Keratinocyte (primary cell): ENCODE measurements around the gene NOP9. TPM values are rescaled to one million over a fixed set of nuclear protein-coding genes. Genes with fewer than 3 reads are reported as not detected.

Experiments
- DNase-seq: peaks from one replicate; pipeline ENCODE4 v3.0.0-alpha.2; 2011; ENCODE audit warnings: low read depth, missing footprints, low spot score
- FAIRE-seq: peaks from 2 replicates; lab custom pipeline; 2011; peaks lifted over from hg19 to GRCh38; lab: Jason Lieb, UNC
- H2AFZ ChIP-seq: 2 replicates; pipeline ENCODE4 v1.6.0; 2012; ENCODE audit warnings: low read length, control low read depth, inconsistent platforms; ENCODE audit not compliant: control insufficient read depth
- H3K27ac ChIP-seq: 2 replicates; pipeline ENCODE4 v1.5.1; 2011; ENCODE audit warnings: low read length; ENCODE audit not compliant: control insufficient read depth, insufficient read depth
- H3K27me3 ChIP-seq: 3 replicates; pipeline ENCODE4 v1.6.0; 2011; ENCODE audit warnings: low read length; ENCODE audit not compliant: control insufficient read depth, insufficient read depth; ENCODE audit errors: extremely low read depth
- H3K36me3 ChIP-seq, 2 experiments: 2 replicates in 1 of 2; 3 replicates in 1 of 2; pipeline ENCODE4 v1.5.1; 2011; ENCODE audit warnings: low read length in 2 of 2, mild to moderate bottlenecking in 1 of 2; ENCODE audit not compliant: control insufficient read depth in 2 of 2, insufficient read depth in 2 of 2; ENCODE audit errors: extremely low read depth in 1 of 2
- H3K4me1 ChIP-seq: 3 replicates; pipeline ENCODE4 v1.5.1; 2011; ENCODE audit warnings: low read length; ENCODE audit not compliant: control insufficient read depth, insufficient read depth; ENCODE audit errors: extremely low read depth
- H3K4me2 ChIP-seq: 3 replicates; pipeline ENCODE4 v1.6.0; 2011; ENCODE audit warnings: low read depth, low read length; ENCODE audit not compliant: control insufficient read depth, insufficient read depth; ENCODE audit errors: extremely low read depth
- H3K4me3 ChIP-seq, 3 experiments: fragments of 200-600 bp in 1 of 3; sonication (generic) in 1 of 3; 2 replicates in 2 of 3; 3 replicates in 1 of 3; pipeline ENCODE4 v1.5.1; 2011 to 2016; ENCODE audit warnings: low read length in 3 of 3, mild to moderate bottlenecking in 3 of 3, control low read depth in 2 of 3, inconsistent platforms in 1 of 3, low read depth in 1 of 3, mixed read lengths in 1 of 3, mixed run types in 1 of 3, moderate library complexity in 1 of 3; ENCODE audit not compliant: control insufficient read depth in 2 of 3, insufficient read depth in 2 of 3; ENCODE audit errors: extremely low read depth in 1 of 3
- H3K79me2 ChIP-seq: 2 replicates; pipeline ENCODE4 v1.6.0; 2012; ENCODE audit warnings: low read length; ENCODE audit not compliant: control insufficient read depth, insufficient read depth
- H3K9ac ChIP-seq: 3 replicates; pipeline ENCODE4 v1.6.0; 2011; ENCODE audit warnings: low read length; ENCODE audit not compliant: control insufficient read depth, insufficient read depth; ENCODE audit errors: extremely low read depth
- H3K9me1 ChIP-seq: 3 replicates; pipeline ENCODE4 v1.6.0; 2011; ENCODE audit warnings: low read length; ENCODE audit not compliant: control insufficient read depth, insufficient read depth; ENCODE audit errors: extremely low read depth
- H3K9me3 ChIP-seq: 2 replicates; pipeline ENCODE4 v1.5.1; 2012; ENCODE audit warnings: low read depth, low read length; ENCODE audit not compliant: control insufficient read depth
- H4K20me1 ChIP-seq: 3 replicates; pipeline ENCODE4 v1.6.0; 2011; ENCODE audit warnings: low read length; ENCODE audit not compliant: control insufficient read depth, insufficient read depth; ENCODE audit errors: extremely low read depth
- EZH2 ChIP-seq: IDR thresholded peaks from one replicate; pipeline ENCODE4 v1.6.1; 2012; ENCODE audit warnings: inconsistent platforms, mild to moderate bottlenecking, low read length, moderate library complexity
- dilution Hi-C: fragments of 300-500 bp; cut with MboI; formaldehyde crosslinking; loops from one replicate; pipeline ENCODE4 v1.7.0; 2020; ENCODE audit warnings: low sequenced_read_pairs; ENCODE audit not compliant: extremely low pct_ligation_motif_present
- polyA plus RNA-seq, 5 experiments: library from polyadenylated mRNA; depleted of rRNA in 3 of 5; stranded (reverse) in 3 of 5; stranded (forward) in 1 of 5; unstranded in 1 of 5; fragments of >200 nt; gene quantifications; 1 replicate in 1 of 5; 2 replicates in 3 of 5; 3 replicates in 1 of 5; pipeline versions ENCODE4 v1.2.1 to v1.2.3, GENCODE V29; 2011 to 2012; ENCODE audit warnings: missing spikeins in 2 of 5, low read depth in 1 of 5, low replicate concordance in 1 of 5
- TF ChIP-seq, protein P1 (sequence below), 3 experiments: IDR thresholded peaks in 1 of 3; conservative IDR thresholded peaks in 1 of 3; optimal IDR thresholded peaks in 1 of 3; 2 replicates in 2 of 3; 3 replicates in 1 of 3; pipeline versions ENCODE3 to v1.5.1; 2011; ENCODE audit warnings: low read length in 3 of 3, mild to moderate bottlenecking in 3 of 3, moderate library complexity in 2 of 3, control low read depth in 1 of 3, inconsistent platforms in 1 of 3; ENCODE audit not compliant: insufficient read depth in 2 of 3; ENCODE audit errors: extremely low read depth in 1 of 3

The NOP9 gene
- polyA plus RNA-seq, 1 donor (not counting 4 experiments of a cell fraction or from before 2014, with no cell fraction given): 19.9 TPM

DNA sequence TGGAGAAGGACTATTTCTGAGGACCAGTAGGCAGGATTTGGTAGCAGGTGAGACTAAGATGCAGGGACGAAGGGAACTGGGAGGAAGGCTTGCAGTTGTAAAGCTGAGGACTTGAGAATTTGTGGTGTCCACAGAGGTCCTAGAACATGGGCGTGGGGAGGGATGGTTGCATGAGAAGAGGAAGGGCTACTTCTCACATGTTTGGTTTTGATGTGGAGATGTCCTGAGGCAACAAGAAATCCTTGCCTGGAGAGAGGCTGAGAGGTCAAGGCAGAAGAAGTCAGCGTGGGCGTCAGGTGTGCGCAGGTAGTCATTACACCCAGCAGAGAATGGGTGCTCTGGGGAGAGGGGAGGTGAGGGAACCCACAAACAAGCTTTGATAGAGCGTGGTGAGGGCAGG lies 22.6 kb upstream of the NOP9 start:
- no peak overlapping the region for H3K4me2 ChIP-seq
- no peak overlapping the region for H2AFZ ChIP-seq
- H3K9ac ChIP-seq: no peak overlapping the region
- H3K9me3 ChIP-seq: no peaks in the 10 kb centered on the region
- DNase-seq (no peak), FAIRE-seq (no peak)
- no peak overlapping the region for H3K27ac ChIP-seq
- dilution Hi-C loops: no loop called here
- H3K27me3 ChIP-seq: no peaks in the 10 kb centered on the region
- H3K36me3 ChIP-seq: no peaks in the 10 kb centered on the region
- TF ChIP-seq, protein P1, sequence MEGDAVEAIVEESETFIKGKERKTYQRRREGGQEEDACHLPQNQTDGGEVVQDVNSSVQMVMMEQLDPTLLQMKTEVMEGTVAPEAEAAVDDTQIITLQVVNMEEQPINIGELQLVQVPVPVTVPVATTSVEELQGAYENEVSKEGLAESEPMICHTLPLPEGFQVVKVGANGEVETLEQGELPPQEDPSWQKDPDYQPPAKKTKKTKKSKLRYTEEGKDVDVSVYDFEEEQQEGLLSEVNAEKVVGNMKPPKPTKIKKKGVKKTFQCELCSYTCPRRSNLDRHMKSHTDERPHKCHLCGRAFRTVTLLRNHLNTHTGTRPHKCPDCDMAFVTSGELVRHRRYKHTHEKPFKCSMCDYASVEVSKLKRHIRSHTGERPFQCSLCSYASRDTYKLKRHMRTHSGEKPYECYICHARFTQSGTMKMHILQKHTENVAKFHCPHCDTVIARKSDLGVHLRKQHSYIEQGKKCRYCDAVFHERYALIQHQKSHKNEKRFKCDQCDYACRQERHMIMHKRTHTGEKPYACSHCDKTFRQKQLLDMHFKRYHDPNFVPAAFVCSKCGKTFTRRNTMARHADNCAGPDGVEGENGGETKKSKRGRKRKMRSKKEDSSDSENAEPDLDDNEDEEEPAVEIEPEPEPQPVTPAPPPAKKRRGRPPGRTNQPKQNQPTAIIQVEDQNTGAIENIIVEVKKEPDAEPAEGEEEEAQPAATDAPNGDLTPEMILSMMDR (optimal IDR thresholded peaks at IDR 0.05 in 1 of 3, IDR thresholded peaks at IDR 0.05 in 1 of 3, conservative IDR thresholded peaks at IDR 0.05 in 1 of 3; ENCODE audit: extremely low read depth in 1 of 3, insufficient read depth in 2 of 3, low read length in 3 of 3): no peak
- no peak for TF ChIP-seq EZH2
- no peaks in the 10 kb centered on the region for H3K79me2 ChIP-seq
- H4K20me1 ChIP-seq: no peaks in the 10 kb centered on the region
- H3K9me1 ChIP-seq: no peaks in the 10 kb centered on the region
- H3K4me1 ChIP-seq: peaks cover 43% of the 10 kb centered on the region
- no peak overlapping the region for H3K4me3 ChIP-seq

DNA sequence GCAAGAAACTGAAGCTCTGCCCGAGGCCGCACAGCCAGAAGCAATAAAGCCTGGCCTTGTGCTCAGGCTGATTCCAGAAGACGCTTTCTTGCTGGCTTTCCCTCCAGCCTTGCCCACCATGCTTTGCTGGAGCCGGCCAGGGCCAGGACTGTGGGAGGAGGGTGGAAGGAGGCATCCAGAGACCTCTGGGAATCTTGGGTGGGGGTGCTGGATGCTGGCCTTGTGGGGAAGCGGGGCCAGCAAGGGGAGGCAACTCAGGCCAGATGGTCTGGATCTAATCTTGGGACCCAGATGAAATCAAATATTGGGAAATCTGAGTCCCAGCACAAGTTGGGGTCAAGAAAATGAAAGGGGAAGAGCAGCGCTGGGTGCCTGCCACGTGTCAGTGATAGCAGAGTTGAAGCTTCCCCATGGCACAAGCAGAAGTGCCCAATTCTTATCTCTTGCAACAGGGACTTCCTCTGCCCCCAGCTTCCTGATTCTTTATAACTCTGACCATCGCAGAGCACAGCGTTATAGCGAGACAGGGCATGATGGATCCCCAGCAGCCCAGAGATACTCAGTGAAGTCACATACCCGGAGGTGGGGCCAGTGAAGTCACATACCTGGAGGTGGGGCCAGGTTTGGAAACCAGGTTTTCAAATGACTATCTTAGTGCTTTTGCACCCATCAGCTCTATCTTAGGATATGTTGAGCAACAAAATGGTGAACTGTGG lies 21.9 kb upstream of the NOP9 start:
- DNase-seq (no peak), FAIRE-seq (no peak)
- Histone ChIP-seq H4K20me1 (no peaks in the 10 kb centered on the region), H3K27ac (no peak overlapping the region), H3K4me3 (no peak overlapping the region), H3K4me1 (peaks cover 36% of the 10 kb centered on the region), H2AFZ (no peak overlapping the region), H3K36me3 (no peaks in the 10 kb centered on the region), H3K9me1 (no peaks in the 10 kb centered on the region), H3K79me2 (no peaks in the 10 kb centered on the region), H3K27me3 (no peaks in the 10 kb centered on the region), H3K9ac (no peak overlapping the region), H3K4me2 (no peak overlapping the region), H3K9me3 (no peaks in the 10 kb centered on the region)
- dilution Hi-C loops: no loop called here
- TF ChIP-seq EZH2: no peak

DNA sequence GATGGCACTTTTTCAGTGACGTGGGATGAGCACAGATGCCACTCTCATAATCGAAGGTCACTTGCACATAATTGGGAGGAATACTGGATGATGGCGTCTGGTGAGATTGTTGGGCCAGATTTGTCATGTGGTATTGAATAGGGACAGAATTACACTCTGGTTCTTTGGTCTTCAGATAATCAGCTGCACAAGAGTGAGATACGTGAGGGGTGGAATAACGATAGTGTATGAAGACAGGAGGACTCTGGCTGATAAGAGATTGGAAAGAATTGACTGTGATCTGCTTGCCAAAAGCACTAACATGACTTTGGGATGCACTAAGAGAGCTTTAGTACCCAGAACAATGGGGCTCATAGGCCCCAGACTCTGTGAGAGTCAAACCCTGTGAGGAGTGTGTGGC lies 21.2 kb upstream of the NOP9 start:
- H3K4me1 ChIP-seq: peaks cover 29% of the 10 kb centered on the region

More for the DNA sequence above, 21.2 kb upstream of the NOP9 start:
- Histone ChIP-seq H4K20me1 (no peaks in the 10 kb centered on the region), H3K27ac (no peak overlapping the region), H3K27me3 (no peaks in the 10 kb centered on the region), H3K9me3 (no peaks in the 10 kb centered on the region), H3K79me2 (no peaks in the 10 kb centered on the region), H3K9me1 (no peaks in the 10 kb centered on the region), H3K4me3 (no peak overlapping the region), H3K9ac (no peak overlapping the region), H2AFZ (no peak overlapping the region), H3K36me3 (no peaks in the 10 kb centered on the region), H3K4me2 (no peak overlapping the region)
- DNase-seq (no peak), FAIRE-seq (no peak)
- TF ChIP-seq EZH2: no peak
- TF ChIP-seq, protein P1 (optimal IDR thresholded peaks at IDR 0.05 in 1 of 3, IDR thresholded peaks at IDR 0.05 in 1 of 3, conservative IDR thresholded peaks at IDR 0.05 in 1 of 3; ENCODE audit: extremely low read depth in 1 of 3, insufficient read depth in 2 of 3, low read length in 3 of 3): no peak
- dilution Hi-C loops: no loop called here
